ENCODE data around the gene AP4S1.

Gene AP4S1

DNA sequence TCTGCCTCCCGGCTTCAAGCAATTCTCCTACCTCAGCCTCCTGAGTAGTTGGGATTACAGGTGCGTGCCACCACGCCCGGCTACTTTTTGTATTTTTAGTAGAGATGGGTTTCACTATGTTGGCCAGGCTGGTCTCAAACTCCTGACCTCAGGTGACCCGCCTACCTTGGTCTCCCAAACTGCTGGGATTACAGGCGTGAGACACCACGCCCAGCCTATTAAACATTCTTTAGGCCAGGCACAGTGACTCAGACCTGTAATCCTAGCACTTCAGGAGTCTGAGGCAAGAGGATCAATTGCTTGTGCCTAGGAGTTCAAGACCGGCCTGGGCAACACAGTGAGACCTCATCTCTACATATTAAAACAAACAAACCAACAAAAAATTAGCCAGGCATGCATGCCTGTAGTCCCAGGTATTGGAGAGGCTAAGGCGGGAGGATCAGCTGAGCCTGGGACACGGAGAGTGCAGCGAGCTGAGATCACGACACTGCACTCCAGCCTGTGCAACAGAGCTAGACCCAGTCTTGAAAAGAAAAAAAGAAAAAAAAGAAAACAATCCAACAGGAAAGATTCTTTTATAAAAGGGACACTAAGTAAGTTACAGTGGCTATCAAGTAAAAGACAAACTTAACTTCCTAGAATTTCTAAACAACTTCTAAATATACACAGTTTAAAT, 111.9 kb downstream of the AP4S1 start:
- no peak for DNase-seq (ENCODE audit: low read depth)

DNA sequence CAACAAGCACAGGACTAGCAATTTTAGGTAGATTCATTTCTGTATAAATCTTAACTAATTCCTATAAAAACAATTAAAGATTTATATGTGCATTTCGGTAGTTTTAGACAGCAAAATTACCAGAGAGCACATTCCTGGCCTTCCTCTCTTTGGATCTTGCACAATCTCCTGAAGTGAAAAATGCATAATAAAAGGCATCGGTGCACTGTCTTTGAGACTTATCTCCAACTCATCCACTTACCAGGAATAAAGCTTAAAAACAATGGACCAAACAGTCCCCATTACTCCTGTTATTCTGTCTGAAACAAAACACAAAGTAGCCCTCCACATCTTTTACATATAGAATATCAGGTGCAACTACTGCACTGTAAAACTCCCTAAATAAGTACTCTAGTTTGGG, 112.9 kb downstream of the AP4S1 start:
- no peak for DNase-seq (ENCODE audit: low read depth)

DNA sequence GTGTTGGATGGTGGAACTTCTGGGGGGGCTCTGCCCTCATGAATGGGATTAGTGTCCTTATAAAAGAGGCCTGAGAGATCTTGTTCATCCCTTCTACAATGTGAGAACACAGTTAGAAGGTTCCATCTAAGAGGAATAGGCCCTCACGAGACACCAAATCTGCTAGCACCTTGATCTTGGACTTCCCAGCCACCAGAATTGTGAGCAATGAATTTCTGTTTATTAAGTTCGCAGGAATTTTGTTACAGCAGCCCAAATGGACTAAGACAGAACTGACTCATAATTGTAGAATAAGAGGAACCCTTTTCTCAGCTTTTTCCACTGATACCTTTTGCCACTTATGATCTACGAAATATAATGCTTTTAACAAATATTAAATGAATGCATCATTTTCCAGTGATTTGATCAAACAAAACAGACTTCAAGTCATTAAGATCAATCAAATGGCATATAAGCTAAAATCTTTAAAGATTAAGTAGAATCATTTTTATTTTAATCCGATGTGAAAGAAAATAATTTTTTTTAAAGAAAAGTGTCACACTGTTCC, 113.9 kb downstream of the AP4S1 start:
- no peak for DNase-seq (ENCODE audit: low read depth)

DNA sequence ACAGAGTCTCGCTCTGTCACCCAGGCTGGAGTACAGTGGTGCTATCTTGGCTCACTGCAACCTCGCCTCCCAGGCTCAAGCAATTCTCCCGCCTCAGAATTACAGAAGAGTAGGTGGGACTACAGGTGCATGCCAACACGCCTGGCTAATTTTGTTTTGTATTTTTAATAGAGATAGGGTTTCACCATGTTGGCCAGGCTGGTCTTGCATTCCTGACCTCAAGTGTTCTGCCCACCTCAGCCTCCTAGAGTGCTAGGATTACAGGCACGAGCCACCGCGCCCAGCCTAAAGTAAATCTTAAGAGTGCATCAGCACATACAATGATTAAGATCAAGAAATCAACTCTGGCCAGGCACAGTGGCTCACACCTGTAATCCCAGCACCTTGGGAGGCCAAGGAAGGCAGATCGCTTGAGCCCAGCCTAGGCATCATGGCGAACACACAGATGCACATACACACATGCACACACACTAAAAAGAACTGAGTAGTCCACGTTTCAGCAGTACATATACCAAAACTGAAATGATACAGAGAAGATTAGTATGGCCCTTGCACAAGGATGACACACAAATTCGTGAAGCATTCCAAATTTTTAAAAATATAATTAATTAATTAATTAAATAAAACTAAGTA, 117.1 kb downstream of the AP4S1 start:
- no peak for DNase-seq (ENCODE audit: low read depth)

Data from non-pigmented ciliary epithelial cell (primary cell).